Fibroblast of peridontal ligament (primary cell): Measurements from ENCODE around the gene NAA20.

Experiments used
- DNase-seq: peaks from one replicate; pipeline ENCODE4 v3.0.0-alpha.2; 2010; ENCODE audit errors: extremely low read depth

Gene NAA20, protein sequence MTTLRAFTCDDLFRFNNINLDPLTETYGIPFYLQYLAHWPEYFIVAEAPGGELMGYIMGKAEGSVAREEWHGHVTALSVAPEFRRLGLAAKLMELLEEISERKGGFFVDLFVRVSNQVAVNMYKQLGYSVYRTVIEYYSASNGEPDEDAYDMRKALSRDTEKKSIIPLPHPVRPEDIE

DNA sequence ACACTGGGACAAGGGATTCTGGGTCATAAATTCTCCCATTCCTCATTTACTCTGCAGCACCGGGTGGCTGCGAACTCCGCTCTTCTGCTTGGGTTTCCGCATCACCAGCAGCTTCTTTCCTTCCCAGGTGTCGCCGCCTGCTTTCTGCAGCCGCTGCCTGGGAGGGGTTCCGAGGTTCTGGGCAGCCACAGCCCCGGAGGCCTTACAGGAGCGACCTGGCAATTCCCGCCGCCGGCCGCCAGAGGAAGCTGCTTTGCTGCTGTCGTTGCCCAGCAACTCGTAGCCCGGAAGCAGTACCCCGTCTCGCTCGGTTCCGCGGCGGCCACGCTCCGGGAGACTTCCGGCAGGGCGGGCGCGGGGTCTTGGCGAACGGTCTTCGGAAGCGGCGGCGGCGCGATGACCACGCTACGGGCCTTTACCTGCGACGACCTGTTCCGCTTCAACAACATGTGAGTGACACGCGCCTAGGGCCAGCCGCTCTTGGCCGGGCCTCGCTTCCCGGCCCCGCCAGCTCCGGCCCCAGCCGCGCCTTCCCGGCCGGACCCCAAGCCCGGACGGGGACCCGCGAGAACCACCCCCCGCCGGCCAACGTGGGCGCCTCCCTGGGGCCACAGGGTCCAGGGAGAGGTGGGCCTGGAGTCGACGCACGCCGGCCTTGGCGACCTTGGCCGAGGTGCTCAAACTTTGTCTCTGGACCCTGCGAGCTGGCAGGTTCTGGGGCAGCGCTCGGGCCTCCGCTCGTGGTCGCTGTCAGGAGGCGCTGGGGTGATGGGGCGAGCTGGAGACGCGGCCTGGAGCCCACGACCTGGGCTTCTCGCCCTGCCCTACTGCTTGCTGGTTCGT lies at the start of gene NAA20:
Gene NAA20 (plus strand): TSS at position 362 of the 843 bp plus-strand sequence. CDS start 35 bp downstream, at position 397.
- DNase-seq, result peak; percentile 86

DNA sequence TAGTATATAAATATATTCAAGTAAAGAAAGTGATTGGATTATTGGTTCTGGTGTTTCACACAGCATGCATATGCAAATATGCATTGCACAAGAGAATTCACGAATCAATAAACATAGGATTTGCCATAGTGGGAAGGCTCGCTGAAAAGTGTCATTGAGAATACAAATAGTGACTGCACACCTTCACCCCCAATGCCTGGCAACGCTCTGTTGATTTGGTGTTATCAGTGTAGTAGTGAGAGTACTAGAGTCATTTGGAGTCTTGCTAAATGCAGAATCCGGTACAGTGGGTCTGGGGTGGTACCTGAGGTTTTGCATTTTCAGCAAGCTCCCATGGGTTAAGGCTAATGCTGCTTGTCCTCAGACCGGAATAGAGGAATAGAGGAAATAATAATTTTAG lies 49.7 kb upstream of the NAA20 start:
- DNase-seq, result no peak

DNA sequence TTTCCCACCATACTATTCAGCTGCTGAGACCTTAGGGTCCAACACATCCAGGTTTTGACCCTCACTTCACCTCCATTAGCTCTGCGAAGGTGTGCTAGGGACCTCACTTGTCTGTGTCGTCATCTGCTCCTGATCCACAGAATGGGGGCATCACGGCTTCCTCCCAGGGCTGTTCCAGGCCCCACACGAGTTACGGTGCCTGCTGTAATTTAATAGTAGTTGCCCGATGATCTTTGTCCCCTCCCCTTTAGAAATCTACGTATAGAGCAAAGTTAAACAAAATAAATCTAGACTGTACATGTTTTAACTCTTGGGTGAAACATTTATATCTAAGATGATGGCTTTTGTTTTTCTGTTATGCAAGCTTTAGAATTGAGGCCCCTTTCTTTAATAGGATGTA lies 49.1 kb upstream of the NAA20 start:
- no peak for DNase-seq

DNA sequence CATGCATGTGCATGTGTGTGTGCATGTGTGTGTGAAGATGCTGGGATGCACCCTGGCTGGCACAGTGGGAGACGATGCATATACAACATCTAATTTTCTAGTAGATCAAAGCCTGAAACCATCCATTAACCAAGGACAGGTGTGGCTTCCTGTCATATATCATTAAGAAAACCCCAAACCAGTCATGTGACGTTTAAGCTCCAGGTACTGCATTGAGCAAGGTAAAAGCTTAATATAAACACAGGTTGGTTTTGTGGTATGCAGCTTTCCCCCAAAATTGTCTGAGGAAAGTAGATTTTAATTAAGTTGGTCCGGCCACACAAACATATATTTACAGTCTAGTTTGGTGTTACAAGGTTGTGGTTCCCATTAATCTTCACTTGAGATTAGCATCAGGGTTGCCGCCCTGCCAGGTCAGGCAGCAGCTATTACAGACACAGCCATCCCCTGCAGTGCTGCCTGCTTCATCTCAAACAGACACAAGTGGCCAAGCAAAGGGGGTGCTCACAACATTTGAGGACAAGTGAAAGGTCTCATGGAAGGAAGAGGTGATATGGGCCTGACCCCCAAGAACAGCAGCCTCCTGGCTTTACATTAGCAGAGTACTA lies 48.6 kb upstream of the NAA20 start:
- DNase-seq, result no peak

DNA sequence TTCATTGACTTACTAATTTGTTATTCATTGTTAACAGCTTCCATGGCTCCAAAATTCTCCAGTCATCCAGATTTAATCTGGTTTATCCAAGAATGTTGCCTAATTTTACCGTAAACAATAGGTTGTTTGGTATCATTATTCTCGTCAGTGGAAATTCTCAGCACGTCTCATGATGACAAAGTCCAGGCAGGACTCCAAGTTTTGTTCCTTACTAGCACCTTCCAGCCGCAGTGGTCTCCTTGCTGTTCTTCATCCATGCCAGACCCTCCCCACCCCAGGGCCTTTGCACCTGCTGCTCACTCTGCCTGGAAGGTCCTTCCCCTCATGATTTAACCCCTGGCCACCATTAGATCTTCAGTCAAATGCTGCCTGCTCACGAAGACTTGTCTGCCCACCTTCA lies 48.1 kb upstream of the NAA20 start:
- DNase-seq, result no peak

DNA sequence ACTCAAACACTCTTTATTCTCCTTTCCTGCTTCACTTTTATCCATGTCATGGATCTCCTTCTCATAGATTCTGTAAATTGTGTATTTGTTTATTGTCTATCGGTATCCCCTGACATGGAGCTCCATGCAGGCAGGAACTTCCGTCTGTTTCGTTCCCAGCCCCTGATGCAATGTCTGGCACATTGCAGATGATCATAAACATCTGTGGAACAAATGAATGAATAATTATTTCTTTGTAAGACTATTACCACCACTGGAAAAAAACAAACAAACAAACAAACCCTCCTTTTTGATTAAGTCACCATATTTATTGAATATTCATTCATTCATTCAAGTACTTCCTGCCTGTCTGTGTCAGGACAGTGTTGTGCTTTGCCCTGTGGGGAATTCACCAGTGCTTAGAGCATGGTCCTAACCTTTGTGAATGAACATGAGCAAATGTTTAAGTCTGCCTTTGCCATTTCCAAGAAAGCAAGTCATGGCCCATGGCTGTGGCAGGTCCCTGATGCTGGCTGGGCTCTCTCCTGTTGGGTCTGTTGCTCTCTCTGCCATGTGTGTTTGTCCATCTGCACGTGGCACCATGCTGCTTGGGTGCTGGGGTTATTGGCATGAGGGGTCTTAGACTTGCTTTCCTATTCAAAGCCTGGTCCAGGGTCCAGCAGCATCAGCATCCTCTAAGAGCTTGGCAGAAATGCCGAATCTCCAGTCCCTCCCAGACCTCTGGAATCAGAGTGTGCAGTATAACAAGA lies 47.5 kb upstream of the NAA20 start:
- no peak for DNase-seq

DNA sequence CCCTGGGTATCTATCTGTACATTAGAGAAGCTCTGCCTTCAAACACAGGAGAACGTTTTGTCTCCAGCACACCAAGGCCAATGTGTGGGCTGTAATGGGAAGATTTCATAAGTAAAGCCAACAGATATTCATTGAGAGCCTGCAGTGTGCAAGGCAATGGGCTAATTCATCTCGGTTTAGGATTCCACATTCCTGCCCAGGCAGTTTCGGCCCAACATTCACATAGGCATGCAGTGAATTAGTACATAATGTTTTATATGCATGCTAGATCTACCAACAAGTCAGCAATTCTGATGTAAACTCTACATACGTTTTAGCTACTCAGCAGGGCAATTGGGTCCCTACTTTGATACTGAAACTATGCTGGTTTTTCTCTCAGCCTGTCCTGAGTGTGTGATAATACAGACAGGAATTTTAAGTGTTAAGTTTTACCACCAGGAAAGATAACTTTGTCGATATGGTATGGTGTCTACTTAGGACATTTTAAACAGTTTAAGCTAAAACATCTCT lies 46.9 kb upstream of the NAA20 start:
- DNase-seq, result peak; percentile 26

DNA sequence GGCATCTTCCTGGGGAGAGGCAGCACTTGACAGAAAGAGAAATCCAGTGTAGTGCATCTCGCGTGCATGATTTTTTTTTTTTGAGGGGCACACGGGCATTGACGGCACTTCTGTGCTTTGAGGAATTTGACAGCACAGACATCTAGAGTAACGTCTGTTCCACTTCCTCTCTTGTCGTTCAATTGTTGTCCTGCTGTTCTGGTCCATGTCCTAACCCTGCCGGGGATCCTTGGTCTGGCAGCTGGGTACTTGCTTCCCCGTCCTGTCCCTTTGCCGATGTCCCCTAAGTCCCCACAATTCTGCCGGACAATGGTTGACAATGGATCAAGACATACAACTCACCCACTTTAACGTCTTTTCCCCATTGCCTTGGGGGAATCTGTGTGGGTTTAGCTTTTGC lies 46.0 kb upstream of the NAA20 start:
- DNase-seq, result no peak

DNA sequence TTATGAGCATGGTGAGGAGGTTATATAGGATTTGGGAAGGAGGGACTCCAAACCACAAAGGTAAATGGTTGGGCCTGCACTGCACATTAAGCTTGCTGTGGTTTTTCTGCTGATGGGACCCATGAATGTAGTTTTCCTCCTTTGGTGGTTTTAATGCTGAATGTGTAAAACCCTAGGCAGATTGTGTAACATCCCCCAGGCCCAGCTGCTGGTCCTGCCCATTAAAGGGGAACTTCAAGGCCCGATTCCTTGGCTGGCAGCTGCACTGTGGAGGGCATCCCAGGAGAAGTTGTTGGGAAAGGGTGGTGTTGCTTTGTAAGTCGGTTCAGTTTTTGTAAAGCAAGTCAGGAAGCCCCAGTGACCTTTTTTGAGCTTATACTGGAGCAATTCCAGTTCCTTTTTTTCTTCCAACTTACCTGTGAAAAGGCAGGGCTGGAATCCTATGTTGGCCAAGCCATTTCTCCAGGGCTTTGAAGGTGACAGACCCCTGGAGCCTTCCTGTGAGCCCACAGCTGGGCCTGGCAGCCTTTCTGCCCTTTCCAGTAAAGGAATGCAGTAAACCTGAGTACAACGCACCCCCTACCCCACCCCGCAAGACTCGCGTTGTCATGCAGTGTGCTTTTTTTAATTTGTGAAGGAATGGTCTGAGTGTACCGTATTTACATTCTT lies 43.1 kb upstream of the NAA20 start:
- DNase-seq, result peak; percentile 97

DNA sequence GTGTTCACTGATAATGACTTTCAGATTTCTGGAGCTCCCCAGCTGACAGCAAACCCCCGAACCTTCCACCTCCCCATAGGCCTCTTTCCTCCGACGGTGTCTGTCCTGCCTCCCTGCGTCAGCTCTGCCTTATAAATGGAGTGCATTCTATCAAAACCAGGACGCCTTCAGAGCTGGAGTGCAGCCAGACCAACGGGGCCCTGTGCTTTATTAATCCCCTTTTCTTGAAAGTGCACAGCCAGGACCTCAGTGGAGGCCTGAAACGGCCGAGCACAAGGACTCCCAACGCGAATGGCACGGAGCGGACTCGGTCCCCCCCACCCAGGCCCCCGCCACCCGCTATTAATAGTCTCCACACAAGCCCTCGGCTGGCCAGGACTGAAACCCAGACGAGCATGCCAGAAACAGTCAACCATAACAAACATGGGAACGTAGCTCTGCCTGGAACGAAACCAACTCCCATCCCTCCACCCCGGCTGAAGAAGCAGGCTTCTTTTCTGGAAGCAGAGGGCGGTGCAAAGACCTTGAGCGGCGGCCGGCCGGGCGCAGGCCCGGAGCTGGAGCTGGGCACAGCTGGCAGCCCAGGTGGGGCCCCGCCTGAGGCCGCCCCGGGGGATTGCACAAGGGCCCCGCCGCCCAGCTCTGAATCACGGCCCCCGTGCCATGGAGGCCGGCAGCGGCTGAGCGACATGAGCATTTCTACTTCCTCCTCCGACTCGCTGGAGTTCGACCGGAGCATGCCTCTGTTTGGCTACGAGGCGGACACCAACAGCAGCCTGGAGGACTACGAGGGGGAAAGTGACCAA lies 42.3 kb upstream of the NAA20 start:
- DNase-seq, result peak; percentile 99

DNA sequence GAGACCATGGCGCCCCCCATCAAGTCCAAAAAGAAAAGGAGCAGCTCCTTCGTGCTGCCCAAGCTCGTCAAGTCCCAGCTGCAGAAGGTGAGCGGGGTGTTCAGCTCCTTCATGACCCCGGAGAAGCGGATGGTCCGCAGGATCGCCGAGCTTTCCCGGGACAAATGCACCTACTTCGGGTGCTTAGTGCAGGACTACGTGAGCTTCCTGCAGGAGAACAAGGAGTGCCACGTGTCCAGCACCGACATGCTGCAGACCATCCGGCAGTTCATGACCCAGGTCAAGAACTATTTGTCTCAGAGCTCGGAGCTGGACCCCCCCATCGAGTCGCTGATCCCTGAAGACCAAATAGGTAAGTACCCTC lies 41.7 kb upstream of the NAA20 start:
- DNase-seq, result peak; percentile 44

DNA sequence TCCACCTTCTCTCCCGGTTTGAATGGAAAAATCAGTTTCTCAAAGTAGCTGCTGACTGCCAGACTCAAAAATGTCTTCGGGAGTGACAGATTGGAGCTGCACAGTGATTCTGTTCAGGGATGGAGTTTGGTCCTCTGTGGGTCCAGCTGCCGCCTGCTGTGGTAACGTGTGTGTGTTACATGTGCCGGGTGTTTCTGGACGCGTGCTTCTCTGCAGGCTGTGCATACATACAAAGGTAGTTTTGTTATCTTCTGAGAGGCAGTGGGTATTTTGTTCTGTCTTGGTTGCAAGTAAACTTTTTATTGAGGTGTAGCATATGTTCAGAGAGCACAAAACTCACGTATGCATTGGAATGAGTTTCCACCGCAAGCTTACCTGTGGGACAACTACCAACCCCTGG lies 41.3 kb upstream of the NAA20 start:
- DNase-seq, result no peak

DNA sequence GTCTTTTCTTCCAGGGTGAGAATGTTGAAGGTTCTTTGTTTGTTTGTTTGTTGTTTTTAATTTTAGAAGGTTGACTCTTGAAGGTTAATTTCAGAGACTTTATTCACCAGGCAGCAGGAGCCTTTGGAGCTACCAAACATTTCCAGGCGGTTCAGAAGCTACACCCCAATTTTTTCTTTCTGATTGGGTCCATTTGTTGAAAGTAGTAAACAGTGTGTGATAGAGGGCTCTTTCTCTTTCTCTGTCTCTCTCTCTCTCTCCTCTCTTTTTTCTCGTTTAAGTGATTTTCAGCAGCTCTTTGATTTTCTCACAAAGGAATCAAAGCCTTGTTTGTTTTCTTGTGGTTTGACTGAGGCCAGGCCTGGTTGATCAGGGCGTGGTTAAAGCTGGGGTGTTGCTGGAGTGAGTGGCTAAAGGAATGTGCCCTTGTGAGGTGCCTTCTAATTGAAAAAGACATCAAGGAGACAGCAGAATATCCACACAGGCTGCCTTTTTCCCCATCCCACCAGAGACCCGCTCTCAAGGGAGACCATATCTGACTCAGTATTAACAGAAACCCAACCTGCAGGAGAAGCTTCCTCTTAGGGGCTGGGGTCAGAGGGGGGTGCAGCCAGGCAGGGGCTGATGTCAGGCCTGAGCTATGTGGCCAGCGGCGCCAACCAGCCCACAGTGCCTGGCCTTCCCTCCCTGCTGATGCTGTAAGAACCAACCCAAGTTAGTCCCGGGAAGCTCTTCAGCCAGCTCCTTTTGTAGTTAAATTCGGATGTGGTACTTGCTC lies 40.4 kb upstream of the NAA20 start:
- DNase-seq, result peak; percentile 86

DNA sequence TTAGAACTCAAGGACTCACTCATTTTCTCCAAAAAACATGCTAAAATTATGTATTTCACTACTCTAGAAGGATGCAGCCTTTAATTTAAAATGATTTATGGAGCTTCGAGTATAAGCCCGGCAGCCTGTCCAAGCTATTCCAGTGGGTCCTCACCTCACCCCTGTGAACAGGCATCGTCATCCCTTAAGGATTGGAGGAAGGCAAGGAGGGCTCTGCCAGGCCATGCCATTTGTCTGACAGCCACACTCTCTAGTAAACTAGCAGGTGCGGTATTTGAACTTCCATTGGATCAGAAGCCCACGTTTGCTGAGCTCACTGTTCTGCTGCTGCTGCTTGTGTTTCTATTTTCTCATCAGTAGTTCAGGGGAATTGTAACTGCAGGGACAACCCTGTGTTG lies 39.8 kb upstream of the NAA20 start:
- DNase-seq, result peak; percentile 24

DNA sequence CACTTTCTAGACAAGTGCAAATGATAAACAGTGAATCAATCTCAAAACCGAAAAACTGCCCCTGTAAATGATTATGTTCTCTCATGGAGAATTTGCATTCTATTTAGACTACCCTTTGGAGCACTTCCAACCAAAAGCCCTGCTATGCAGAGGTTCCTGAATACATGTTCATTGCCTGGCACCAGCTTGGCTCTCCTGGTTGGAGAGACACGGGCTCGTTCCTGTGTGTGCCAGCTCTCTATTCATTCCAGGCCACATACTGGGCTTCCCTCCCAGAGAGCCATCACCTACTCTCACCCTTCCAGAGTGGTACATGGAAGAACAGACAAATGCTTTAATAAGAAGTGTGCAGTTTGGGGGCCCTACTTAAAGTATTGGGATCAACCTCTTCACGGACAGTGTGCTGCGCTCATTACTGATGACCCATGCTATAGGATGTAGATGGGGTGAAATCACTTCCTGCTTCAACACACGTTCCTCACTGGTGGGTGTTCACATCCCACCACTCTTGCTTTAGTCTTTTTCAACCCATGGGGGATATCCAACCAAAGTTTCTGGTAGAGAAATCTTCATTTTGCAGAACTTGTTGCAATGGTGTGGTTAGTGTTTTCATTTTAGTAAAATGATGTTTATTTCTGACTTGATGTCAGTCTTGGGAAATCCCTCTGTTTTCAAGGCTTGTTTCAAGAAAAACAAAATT lies 38.5 kb upstream of the NAA20 start:
- no peak for DNase-seq

DNA sequence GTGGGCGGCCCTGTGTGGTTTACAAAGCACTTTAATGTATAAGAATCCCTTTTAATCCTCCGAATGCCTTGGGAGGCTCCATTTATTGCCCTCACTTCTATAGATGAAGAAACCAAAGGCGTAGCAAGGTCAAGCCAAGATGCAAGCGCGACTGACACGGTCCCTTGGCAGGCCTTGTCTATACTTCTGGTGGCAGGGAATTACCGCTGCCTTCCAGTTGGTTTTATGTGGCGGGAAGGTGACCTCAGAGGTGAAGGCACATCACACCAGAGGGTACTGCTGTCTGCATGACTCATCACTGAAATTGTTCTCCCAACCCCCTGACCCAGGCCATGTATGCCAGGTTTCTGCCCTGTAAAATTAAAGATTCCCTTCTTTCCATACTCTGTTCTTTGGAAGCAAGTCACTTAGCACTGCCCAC lies 36.1 kb upstream of the NAA20 start:
- DNase-seq, result no peak

DNA sequence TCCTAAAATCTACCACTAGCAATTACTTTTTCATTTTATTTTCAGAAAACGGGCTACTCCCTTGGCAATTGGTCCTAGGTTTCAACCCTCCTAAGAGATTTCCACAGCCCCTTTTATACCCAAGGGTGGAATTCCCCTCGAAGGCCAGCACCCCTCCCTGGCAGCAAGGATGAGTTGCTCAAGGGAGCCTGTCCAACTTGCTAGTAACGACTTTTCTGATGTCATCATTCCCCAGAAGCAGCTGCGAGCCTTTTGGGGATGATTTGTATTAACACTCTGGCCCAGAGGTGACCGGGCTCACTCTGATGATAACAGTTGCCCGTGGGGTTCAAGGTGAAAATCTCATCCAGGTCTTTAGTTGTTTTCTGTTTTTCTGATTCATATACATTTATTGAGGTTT lies 30.7 kb upstream of the NAA20 start:
- DNase-seq, result no peak

DNA sequence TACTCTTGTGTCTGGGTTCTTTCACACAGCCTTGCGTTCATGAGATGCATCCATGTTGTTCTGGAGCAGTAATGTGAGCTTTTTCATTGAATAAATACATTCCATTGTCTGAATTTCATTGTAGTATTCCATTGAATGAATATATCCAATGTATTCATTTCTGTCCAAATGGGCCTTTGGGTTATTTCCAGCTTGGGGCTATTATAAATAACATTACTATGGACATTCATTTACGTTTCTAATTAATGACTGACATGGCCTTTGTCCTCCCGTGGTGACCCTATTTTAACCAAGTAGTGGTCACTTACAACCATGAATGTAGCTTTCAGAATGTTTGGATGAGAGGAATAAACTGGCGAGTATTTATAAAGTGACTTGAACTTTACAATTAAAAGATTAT lies 30.1 kb upstream of the NAA20 start:
- DNase-seq, result no peak

DNA sequence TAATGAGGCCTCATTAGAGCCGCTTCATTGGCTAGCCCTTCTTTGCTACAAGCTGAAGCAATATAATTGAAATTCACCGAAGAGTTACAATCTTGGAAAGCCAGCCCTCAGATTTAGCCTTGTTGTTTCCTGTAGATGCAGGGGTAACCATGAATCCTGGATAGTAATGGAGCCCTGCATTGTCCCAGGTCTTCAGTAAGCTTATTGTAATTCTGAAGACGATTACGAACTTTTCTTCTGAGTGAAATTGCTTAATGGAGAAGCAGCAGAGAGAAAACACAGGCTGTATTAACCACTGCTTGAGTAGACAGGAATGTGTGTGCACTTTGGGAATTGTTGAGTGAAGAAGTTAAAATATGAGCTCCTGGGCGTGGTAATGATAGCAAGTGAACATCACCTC lies 26.3 kb upstream of the NAA20 start:
- no peak for DNase-seq
